Amygdala (tissue), 56 donors: ENCODE measurements around the gene FAM3D.
"Not testable (repeated sequence)": the region's sequence is repeated elsewhere in the genome, so short reads cannot be mapped to it uniquely, and the experiment has no call there.

ENCODE experiments used
- DNase-seq, 56 donors: peaks; one replicate each; lab custom pipeline; 2025; lab: John Stamatoyannopoulos, UW

FAM3D gene, protein sequence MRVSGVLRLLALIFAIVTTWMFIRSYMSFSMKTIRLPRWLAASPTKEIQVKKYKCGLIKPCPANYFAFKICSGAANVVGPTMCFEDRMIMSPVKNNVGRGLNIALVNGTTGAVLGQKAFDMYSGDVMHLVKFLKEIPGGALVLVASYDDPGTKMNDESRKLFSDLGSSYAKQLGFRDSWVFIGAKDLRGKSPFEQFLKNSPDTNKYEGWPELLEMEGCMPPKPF

DNA sequence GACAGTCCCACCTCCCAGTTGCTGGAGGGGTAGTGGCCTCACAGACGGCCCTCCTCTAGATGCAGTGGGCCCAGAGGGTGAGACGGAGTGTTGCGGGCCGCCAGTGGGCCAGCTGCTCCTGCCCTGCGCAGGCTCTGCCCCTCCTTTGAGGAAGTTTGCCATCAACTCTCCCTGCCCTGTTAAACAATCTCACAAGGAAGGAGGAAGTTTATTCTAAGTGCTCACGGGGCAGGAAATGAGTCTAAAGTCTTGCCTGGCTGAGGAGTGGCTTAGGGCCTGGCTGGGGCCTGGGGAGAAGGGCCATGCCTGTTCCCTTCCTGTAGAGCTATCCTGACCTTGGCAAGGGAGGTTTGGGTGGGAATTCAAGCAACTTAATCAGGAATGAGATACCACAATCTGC lies at the start of gene FAM3D:
FAM3D (minus strand) TSS at position 92 of the 400 bp plus-strand sequence. CDS start 11,211 bp downstream, outside the sequence.
- no peak for DNase-seq

DNA sequence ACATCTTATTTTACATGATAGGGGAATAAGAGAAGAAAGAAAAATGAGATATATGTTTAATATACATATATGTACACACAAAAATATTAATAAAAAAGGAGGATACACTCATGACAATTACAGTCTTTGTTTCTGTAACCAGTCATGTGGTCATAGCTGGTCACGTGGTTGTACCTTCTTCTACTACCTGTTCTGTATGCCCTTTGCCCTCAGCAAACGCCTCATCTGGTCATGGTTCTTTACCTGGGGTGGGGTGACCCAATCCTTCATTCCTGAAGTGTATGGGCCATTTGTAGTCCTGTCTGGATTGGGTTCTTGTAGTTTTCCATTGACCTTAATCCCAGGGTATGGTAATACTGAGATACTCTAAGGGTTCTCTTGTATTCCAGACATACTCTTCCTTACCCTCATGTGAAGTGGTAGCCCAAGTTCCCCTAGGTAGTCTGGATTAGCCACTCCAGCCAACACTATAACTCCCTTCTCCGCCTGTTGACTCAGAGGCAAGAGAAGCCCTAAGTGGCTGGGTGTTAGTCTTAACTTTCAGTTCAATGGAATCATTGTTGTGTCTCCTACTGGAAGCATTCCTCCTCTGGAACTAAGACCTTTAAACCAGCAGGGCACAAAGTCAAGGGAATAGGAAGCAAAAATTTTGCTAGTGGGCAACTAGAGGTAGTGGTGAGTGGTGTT lies 47.3 kb upstream of the FAM3D start:
- DNase-seq, result no peak

DNA sequence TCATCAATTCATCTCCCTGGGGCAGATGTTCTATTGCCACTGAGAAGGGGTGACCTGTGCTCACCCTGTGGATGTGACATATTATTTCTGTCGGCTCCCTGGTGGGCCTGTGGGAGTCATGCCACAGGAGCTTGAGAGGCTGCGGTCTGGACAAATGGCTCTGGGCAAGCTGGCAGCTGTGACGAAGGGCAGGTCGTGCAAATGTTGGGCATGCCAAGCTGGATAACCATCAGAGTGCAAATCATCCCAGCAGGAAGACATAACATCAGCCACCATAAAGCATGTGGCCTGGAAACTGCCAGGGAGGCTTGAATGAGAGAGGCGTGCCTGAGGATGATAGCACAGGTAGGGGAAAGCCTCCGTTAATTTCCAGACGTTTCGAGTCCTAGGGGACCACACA lies 45.3 kb upstream of the FAM3D start:
- no peak for DNase-seq

DNA sequence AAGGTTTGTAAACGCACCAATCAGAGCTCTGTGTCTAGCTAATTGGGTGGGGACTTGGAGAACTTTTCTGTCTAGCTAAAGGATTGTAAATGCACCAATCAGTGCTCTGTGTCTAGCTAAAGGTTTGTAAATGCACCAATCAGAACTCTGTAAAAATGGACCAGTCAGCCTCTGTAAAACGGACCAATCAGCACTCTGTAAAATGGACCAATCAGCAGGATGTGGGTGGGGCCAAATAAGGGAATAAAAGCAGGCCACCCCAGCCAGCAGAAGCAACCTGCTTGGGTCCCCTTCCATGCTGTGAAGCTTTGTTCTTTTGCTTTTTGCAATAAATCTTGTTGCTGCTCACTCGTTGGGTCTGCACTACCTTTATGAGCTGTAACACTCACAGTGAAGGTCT lies 42.4 kb upstream of the FAM3D start:
- DNase-seq, result not testable (repeated sequence)

DNA sequence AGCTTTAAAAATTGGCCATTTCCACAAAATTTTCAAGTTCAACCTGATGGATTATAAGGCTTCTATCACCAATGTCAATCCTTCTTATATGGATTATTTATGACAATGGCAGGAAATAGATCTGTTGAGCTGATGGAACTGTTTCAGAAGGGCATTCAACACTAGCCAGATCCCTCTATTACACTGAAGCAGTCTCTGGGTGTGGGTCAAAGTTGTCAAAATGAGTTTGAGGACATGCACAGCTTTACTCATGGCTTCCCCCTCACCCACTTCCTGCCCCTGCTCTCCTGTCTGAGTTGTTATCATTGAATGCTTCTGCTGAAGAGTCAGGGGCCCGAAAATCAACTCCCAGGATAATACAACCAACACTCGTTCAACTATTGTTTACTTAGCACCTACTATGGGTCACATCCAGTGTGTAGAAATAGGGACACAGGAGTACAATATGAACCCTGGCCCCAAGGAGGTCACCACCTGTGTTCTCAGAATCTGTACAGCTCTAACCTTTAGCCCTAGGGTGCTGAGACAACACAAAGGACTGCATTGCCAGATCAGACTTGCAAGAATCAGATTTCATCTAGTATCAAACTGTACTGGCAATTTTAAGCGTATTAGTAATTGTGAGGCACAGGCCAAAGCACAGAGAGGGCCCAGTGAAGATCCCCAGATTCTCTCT lies 41.7 kb upstream of the FAM3D start:
- DNase-seq, result no peak

DNA sequence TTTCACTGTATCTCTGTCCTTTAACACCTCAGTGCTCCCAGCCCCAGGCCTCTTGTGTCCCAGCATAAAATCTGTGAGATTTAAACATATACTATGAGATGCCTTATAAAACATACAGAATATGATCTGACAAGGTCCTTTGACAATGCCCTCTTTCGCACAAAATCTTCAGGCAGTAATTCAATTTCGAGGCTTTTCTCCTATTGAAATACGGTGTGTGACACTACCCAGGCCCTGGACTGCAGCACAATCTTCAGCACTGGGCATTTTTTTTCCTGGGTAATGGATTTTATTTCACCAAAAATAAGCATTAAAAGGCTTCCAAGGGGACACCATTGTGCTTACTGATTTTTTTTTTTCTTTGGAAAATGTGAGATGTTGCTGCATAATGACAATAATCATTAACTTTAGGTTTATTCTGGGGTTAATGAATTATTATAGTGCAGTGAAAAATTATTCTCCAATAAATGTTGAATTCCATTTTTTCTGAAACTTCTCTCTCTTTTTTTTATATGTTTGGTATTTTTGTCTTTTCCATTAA lies 40.9 kb upstream of the FAM3D start:
- no peak for DNase-seq

DNA sequence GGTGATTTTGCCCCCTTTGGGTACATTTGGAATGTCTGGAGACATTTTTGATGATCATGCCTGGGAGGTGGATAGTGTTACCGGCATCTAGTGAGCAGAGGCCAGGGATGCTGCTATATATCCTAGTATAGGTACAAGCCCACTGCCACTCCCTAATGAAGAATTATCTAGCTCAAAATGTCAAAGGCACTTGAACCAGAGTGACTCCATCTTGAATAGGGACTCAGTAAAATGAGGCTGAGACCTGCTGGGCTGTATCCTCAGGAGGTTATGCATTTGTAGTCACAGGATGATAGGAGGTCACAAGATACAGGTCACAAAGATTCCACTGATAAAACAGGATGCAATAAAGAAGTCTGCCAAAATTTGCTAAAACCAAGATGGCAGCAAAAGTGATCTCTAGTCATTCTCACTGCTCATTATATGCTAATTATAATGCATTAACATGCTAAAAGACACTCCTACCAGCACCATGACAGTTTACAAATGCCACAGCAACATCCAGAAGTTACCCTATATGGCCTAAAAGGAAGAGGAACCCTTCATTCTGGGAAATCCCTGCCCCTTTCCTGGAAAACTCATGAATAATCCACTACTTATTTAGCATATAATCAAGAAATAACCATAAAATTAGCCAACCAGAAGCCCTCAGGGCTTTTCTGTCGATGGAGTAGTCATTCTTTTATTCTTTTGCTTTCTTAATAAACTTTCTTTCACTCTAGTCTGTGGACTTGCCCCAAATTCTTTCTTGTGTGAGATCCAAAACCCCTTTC lies 40.0 kb upstream of the FAM3D start:
- no peak for DNase-seq

DNA sequence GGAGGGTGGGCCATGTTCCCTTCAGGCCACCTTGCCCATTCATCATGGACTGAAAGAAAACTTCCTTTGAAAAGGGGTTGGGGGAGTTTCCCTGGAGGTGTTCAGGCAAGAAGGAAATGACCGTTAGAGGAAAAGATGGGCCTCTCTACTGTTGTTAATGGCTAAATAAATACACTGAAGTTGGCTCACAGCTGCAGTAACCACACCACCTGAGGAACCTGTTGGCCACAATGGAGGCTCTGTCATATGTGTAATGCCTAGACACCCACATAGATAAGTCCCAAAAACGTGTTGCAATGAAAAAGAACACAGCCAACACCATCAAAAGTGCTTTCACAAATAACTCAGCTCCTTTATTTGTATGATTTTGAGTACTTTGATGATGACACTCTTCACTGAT lies 38.2 kb upstream of the FAM3D start:
- no peak for DNase-seq

DNA sequence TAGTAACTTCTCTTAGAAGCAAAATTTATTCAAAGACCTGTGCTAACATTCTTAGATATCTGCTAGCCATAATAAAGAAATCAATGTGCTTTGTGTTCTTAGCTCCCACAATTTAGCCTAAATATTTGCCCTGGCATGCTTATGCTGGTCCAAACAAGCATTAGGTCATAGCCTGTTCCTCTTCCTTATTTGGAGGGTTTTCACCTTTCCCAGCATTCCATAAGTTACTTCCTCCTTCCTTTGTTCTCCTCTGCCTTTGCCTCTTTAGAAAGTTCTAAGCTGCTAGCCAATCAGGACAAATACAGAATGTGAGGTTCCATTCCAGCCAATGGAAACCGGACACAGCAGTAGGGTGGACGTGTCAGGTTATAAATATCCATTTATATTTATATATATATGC lies 37.7 kb upstream of the FAM3D start:
- DNase-seq, result not testable (repeated sequence)

DNA sequence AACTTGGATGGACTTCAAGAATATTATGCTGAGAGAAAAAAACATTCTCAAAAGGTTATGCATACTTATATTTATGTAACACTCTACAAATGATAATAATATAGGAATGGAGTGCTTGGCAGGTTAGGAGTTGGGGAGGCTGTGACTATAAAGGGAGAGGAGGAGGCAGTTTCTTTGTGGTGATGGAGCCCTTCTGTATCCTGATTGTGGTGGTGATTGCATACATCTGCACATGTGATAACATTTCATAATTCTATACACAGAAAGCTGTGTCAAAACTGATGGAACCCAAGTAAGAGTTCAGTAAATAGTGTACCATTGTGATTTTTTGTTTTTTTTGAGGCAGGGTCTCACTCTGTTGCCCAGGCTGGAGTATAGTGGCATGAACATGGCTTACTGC lies 31.7 kb upstream of the FAM3D start:
- no peak for DNase-seq

DNA sequence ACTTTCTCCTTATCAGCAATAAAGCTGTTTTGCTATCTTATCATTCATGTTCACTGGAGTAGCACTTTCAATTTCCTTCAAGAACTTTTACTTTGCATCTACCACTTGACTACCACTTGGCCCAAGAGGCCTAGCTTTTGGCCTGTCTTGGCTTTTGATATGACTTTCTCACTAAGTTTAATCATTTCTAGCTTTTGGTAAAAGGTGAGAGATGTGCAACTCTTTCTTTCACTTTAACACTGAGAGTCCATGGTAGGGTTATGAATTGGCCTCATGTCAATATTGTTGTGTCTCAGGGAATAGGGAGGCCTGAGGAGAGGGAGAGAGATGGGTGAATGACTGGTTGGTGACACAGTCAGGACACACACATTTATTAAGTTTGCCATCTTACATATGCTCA lies 31.0 kb upstream of the FAM3D start:
- no peak for DNase-seq

DNA sequence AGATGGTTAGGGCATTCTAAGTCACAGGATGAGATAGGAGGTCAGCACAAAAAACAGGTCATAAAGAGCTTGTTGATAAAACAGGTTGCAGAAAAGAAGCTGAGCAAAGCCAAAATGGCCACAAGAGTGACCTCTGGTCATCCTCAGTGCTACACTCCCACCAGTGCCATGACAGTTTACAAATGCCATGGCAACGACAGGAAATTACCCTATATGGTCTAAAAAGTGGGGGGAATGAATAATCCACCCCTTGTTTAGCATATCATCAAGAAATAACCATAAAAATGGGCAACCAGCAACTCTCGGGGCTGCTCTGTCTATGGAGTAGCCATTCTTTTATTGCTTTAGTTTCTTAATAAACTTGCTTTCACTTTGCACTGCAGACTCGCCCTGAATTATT lies 30.2 kb upstream of the FAM3D start:
- not testable (repeated sequence) for DNase-seq

DNA sequence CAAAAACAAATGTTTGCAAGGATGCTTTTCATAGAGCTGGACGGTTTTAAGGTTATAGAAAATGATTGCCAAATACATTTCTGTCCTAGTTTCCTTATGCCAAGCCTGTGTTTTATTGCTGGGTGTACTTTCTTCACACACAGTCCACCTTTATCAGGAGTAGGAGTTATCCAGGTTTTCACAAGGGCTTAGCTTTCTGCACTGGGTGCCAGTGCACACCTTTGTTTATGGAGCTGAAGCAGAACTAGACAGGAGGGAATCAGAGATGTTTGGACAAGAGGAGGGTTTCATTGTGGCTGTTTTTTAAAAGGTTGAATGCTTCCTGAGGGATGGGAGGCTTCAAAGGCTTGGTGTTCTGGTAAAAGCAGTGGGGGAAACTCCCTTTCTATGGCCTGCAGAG lies 29.5 kb upstream of the FAM3D start:
- no peak for DNase-seq

DNA sequence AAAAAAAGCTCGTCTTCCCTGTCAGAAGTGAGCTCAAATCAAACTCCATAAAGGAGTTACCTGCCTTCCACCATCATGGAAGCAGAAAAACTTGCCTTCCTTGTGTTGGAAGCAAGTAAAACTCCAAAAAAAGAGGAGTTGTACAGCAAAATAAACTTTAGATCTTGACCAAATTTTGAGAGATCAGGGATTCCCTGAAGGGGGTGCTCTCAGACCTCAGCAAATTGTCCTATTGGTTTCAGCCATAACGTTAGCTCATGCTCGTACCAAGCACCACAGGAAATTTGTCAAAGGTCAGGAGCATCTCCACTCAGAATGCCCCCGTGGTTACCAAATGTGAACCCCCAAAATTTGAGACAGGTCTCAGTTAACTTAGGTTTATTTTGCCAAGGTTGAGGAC lies 28.7 kb upstream of the FAM3D start:
- DNase-seq, result not testable (repeated sequence)

DNA sequence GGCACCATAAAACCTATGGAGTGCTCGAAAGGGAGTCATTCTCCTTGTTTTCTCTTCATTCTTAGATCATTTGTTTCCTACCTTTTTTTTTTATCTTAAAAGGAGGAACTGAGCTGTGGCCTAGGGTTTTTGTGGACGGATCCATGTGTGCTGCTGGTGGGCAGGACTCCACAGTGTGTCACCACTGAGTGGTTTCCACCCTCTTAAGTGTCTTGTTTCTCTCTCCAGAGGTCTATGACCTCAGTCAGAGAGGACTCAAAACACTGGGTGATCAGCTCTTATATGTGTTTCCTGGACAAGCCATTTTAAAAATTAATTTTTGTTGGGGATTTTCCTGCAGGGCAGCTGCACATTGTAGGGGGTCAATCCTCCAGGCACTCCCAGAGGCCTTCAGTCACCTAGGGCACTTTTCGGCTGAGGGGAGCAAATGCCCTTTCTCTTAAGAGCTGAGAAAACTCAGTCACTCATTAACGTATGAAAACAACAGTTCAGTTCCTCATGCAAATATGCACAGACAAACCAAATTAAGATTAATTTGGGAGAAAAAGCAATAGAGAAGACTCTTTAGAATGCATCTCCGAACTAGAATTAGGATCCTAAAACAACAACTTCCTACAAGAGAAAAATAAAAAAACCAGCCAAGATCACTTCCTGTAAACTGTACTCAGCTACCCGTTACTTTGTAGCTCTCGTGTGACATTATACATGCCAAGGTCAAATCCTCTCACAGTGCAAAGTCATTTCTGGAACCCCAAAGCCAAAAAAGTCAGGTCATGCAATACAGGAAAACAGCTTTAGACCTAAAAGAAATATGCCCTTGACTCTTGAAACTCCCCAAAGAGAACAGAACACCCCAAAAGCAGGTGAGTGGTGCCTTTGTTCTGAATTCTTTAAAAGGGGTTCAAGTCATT lies 27.6 kb upstream of the FAM3D start:
- no peak for DNase-seq

DNA sequence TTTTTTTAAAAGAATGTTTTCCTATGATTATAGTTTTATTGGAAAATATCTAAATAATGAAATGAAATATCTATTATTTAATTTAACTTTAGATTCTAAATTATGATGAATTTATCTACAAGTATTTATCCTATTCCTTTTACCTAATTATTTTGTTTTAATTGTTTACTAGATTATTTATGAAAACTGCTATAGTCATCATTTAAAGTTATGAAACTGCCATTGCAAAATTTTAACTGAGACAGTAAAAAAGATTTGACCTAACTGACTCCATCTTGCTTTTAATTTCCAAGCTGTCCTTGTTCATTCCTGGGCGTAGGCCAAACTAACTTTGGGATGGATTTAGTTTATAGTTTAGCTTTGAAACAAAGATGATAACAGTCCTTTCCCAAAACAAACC lies 25.9 kb upstream of the FAM3D start:
- no peak for DNase-seq

DNA sequence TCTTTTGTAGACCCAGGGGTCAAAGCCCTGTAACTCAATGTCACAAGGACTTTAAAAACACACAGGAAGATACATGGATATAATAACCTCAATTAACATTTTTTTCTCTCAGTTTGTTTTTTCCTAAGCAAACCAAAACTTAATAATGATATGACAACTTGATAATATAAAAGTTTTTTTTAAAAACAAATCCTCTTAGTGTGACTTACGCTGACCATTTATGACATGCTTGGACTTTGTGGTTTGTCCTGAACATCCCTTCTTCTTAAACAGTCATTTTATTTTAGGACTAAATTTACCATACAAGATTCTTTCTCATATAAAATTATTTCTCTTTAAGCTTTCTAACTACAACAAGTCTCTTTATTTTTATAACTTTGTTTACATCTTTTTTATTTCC lies 25.4 kb upstream of the FAM3D start:
- no peak for DNase-seq

DNA sequence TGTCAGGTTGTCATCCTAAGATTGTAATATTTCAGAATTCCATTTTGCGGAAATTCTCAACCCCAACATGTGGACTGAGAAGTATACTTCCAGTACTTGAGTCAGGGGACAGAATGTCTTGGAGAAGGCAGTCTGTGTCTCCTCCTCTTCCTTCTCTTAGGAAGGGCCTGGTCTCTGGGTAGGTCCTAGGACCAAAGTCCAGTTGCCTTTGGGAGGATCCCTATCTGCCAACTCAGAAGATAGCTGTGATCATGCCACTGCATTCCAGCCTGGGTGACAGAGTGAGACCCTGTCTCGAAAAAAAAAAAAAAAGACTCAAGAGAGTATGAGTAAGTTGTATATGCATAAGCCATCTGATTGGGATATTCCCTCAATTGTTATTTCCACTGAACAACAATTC lies 23.9 kb upstream of the FAM3D start:
- no peak for DNase-seq

DNA sequence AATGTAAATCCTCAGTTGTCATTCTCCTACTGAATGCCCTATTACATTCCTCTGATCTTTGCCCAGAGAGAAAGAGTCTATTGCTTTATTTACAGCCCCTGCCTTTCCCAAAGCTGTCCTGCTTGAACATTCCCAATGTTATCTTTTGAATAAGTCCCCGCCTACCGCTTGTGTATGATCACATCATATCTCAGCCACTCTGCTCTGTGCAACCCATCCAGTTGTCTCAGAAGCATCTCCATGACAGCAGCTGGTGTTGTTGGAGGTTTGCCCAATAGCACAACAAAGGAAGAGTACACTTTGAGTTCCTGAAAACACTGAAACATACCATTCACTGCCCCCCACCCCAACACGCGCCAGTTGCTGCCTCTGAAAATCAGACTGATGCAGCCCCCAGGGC lies 22.0 kb upstream of the FAM3D start:
- peak in 5 of 56 donors; percentile 1 to 14 (median 4) for DNase-seq

DNA sequence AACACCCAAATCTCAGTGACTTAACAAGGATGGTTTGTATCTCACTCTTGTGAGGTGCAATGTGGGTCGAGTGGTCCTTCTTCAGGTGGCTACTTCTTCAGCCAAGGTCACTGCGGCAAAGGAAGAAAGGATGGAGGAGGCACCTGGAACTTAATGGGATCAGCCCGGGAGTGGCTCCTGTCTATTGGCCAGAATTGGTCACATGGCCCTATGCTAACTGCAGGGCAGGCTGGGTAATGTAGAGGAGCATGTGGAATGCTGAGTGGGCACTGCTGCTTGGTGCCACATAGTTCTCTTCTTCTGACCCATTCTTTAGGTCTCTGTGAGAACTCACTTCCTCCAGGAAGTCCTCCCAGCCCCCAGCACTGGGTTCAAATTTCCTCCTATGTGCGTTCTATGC lies 20.3 kb upstream of the FAM3D start:
- no peak for DNase-seq
